HEK293T (cell line): ENCODE measurements around the gene PARVA.
"Not testable (repeated sequence)": the region's sequence is repeated elsewhere in the genome, so short reads cannot be mapped to it uniquely, and the experiment has no call there.

ENCODE experiments used
- CTCF ChIA-PET: fragments of 350-600 bp; formaldehyde crosslinking; extraction: SDS; loops from one replicate; lab custom pipeline; 2021; ENCODE audit warnings: antibody characterized with exemption, inconsistent platforms; lab: Yijun Ruan, JAX
- POLR2A ChIA-PET: fragments of 350-600 bp; formaldehyde crosslinking; extraction: SDS; loops from one replicate; lab custom pipeline; 2020; ENCODE audit warnings: antibody characterized with exemption, inconsistent platforms; lab: Yijun Ruan, JAX
- DNase-seq: peaks from one replicate; pipeline ENCODE4 v3.0.0; 2012; ENCODE audit warnings: mixed read lengths; ENCODE audit errors: extremely low spot score
- ARNT ChIP-seq: fragments of 450-650 bp; IDR thresholded peaks from 2 replicates; pipeline ENCODE4 v1.6.1; 2017; ENCODE audit warnings: mild to moderate bottlenecking
- BHLHE40 ChIP-seq: fragments of 450-650 bp; IDR thresholded peaks from 2 replicates; pipeline ENCODE4 v1.6.1; 2016; ENCODE audit warnings: mild to moderate bottlenecking, moderate library complexity, borderline replicate concordance
- CTBP1 ChIP-seq: fragments of 450-650 bp; IDR thresholded peaks from 2 replicates; pipeline ENCODE4 v1.6.1; 2016; ENCODE audit warnings: borderline replicate concordance
- FOXA1 ChIP-seq: fragments of 450-650 bp; IDR thresholded peaks from 2 replicates; pipeline ENCODE4 v1.6.1; 2016; ENCODE audit warnings: mild to moderate bottlenecking
- FOXK2 ChIP-seq: fragments of 450-650 bp; IDR thresholded peaks from 2 replicates; pipeline ENCODE4 v1.6.1; 2016; ENCODE audit warnings: mild to moderate bottlenecking
- FOXM1 ChIP-seq: fragments of 450-650 bp; IDR thresholded peaks from 2 replicates; pipeline ENCODE4 v1.6.1; 2017; ENCODE audit warnings: mild to moderate bottlenecking, borderline replicate concordance
- HDGF ChIP-seq: fragments of 450-650 bp; IDR thresholded peaks from 2 replicates; pipeline ENCODE4 v1.6.1; 2017; ENCODE audit warnings: antibody characterized with exemption, borderline replicate concordance
- L3MBTL2 ChIP-seq: fragments of 450-650 bp; conservative IDR thresholded peaks from 2 replicates; pipeline ENCODE4 v1.6.1; 2016; ENCODE audit warnings: mild to moderate bottlenecking
- LEF1 ChIP-seq: fragments of 450-650 bp; IDR thresholded peaks from 2 replicates; pipeline ENCODE4 v1.6.1; 2017; ENCODE audit warnings: mild to moderate bottlenecking, borderline replicate concordance
- NFRKB ChIP-seq: fragments of 450-650 bp; IDR thresholded peaks from 2 replicates; pipeline ENCODE4 v1.6.1; 2016; ENCODE audit warnings: mild to moderate bottlenecking, moderate library complexity
- SP1 ChIP-seq: fragments of 450-650 bp; IDR thresholded peaks from 2 replicates; pipeline ENCODE4 v1.6.1; 2017
- SUZ12 ChIP-seq: fragments of 450-650 bp; IDR thresholded peaks from 2 replicates; pipeline ENCODE4 v1.6.1; 2016; ENCODE audit warnings: mild to moderate bottlenecking
- TARDBP ChIP-seq: fragments of 450-650 bp; IDR thresholded peaks from 2 replicates; pipeline ENCODE4 v1.6.1; 2016
- ZNF384 ChIP-seq: fragments of 450-650 bp; IDR thresholded peaks from 2 replicates; pipeline ENCODE4 v1.6.1; 2016
- TF ChIP-seq, protein P1 (sequence below): fragments of 450-650 bp; IDR thresholded peaks from 2 replicates; pipeline ENCODE4 v1.6.1; 2016

PARVA gene

DNA sequence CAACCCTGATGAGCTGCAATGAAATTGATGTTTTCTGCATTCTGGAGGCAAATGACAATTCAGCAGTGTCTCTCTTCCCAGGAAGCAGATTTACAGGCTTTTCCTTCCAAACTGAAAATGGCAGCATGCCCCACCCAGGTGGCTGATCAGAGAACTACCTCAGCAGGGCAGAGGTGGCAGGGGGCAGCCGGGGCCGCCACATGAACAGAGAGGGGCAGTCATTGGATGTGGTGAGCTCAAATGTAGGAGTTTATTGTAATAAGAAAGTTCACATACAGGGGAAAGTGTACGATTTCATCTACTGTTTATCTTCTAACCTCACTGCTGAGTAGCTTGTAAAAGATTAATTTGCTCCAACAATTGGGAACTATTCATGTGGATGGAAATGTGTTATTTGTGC, 15.7 kb upstream of the PARVA start:
- DNase-seq: no peak
- ChIA-PET CTCF (no interaction called here), POLR2A (interaction anchor here (0.8 to 2.0 kb wide), 2 partner anchors 15 to 699 kb away, joined by 3 to 6 read pairs; partner anchors contain the start of gene PARVA)
- no peak for TF ChIP-seq TARDBP
- no peak for TF ChIP-seq L3MBTL2
- no peak for TF ChIP-seq FOXM1
- TF ChIP-seq ARNT: no peak

DNA sequence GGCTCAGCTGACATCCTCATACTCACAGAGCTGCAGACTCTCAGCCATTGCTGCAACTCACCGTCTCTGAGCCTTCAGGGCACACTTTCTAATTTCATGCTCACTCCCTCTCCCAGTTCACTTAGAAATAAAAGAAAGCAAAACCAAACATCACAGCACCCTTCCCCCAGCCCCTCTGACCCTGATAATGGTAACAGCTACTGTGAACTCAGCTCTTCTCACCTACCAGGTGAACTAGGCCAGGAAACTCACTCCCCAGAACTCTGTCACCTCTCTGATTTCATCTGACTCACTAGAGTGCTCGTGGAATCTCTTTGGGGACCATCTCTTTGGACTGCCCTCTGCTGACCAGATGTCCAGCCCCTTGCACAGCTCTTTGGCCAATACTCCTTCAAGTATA, 14.5 kb upstream of the PARVA start:
- ChIA-PET CTCF (interaction anchor here (0.6 to 1.2 kb wide), 2 partner anchors 14 to 80 kb away, joined by 4 to 6 read pairs; partner anchors contain the start of gene PARVA), POLR2A (interaction anchor here (2.0 kb wide), 1 partner anchor 14 kb away, joined by 6 read pairs; the partner anchor contains the start of gene PARVA)
- no peak for DNase-seq
- TF ChIP-seq L3MBTL2: no peak
- no peak for TF ChIP-seq FOXA1
- no peak for TF ChIP-seq LEF1
- TF ChIP-seq ZNF384: no peak
- TF ChIP-seq NFRKB: no peak
- no peak for TF ChIP-seq TARDBP

DNA sequence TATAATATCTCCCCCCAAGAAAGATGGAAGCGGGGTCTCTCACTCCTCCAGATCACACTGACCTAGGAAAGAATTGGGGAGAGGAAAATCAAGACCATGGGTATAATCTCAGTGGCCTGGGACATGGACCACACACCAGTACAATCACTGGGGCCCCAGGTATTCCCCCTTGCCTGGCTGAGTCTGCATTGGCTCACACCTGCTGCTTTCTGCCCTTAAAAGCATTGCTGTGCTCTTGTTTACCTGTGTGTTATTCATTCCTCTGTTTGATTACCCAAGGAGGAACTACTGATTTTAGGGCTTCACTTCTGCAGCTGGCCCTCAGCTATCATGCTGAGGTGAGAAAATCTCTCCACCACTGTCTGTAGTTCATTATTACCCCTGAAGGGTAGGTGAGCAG, 14.0 kb upstream of the PARVA start:
- CTCF ChIA-PET: interaction anchor here (0.6 to 1.2 kb wide), 2 partner anchors 14 to 80 kb away, joined by 4 to 6 read pairs; partner anchors contain the start of gene PARVA
- TF ChIP-seq, protein P1, sequence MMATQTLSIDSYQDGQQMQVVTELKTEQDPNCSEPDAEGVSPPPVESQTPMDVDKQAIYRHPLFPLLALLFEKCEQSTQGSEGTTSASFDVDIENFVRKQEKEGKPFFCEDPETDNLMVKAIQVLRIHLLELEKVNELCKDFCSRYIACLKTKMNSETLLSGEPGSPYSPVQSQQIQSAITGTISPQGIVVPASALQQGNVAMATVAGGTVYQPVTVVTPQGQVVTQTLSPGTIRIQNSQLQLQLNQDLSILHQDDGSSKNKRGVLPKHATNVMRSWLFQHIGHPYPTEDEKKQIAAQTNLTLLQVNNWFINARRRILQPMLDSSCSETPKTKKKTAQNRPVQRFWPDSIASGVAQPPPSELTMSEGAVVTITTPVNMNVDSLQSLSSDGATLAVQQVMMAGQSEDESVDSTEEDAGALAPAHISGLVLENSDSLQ: no peak
- no peak for TF ChIP-seq CTBP1
- no peak for TF ChIP-seq LEF1
- no peak for TF ChIP-seq TARDBP
- no peak for TF ChIP-seq FOXK2
- no peak for TF ChIP-seq SP1
- no peak for DNase-seq
- POLR2A ChIA-PET: interaction anchor here (2.0 kb wide), 1 partner anchor 13 kb away, joined by 6 read pairs; the partner anchor contains the start of gene PARVA

DNA sequence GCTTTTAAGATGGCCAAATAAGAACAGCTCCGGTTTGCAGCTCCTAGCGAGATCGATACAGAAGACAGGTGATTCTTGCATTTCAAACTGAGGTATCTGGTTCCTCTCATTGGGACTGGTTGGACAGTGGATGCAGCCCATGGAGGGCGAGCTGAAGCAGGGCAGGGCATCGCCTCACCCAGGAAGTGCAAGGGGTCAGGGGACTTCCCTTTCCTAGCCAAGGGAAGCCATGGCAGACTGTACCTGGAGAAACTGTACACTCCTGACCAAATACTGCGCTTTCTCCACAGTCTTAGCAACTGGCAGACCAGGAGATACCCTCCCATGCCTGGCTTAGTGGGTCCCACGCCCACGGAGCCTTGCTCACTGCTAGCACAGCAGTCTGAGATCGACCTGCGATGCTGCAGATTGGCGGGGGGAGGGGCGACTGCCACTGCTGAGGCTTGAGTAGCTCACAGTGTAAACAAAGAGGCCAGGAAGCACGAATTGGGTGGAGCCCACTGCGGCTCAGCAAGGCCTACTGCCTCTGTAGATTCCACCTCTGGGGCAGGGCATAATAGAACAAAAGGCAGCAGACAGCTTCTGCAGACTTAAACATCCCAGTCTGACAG, 11.3 kb upstream of the PARVA start:
- ChIA-PET CTCF (interaction anchor here (0.7 kb wide), 1 partner anchor 789 kb away, joined by 4 read pairs; no protein-coding TSS in a partner anchor), POLR2A (interaction anchor here (2.9 kb wide), 1 partner anchor 11 kb away, joined by 14 read pairs; the partner anchor contains the start of gene PARVA)
- not testable (repeated sequence) for DNase-seq

DNA sequence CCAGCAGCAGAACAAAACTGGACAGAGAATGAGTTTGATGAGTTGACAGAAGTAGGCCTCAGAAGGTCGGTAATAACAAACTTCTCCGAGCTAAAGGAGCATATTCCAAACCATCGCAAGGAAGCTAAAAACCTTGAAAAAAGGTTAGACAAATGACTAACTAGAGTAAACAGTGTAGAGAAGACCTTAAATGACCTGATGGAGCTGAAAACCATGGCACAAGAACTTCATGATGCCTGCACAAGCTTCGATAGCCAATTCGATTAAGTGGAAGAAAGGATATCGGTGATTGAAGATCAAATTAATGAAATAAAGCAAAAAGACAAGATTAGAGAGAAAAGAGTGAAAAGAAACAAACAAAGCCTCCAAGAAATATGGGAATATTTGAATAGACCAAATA, 10.3 kb upstream of the PARVA start:
- ChIA-PET CTCF (interaction anchor here (0.8 kb wide), 1 partner anchor 9 kb away, joined by 4 read pairs; no protein-coding TSS in a partner anchor), POLR2A (interaction anchor here (2.9 kb wide), 1 partner anchor 10 kb away, joined by 14 read pairs; the partner anchor contains the start of gene PARVA)
- not testable (repeated sequence) for DNase-seq

DNA sequence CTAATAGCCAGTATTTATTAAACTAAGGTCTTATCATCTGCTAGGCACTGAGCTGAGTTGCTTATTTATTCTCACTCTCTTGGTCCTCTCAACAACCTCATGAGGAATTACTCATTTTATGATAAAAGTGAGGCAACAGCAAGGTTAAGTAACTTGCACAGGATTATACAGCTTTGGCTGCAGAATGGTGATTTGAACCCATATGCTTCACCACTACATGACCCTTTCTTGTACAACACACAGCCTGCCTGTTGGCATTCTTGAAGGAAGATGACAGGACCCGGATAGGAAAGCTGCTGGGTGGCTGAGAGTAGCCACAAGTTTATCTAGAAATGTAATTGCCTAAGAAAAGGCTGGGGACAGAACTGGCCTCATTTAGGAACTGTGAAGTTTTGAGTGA, 5.3 kb upstream of the PARVA start:
- POLR2A ChIA-PET: no interaction called here
- CTCF ChIA-PET: interaction anchor here (0.7 kb wide), 1 partner anchor 325 kb away, joined by 3 read pairs; no protein-coding TSS in a partner anchor

DNA sequence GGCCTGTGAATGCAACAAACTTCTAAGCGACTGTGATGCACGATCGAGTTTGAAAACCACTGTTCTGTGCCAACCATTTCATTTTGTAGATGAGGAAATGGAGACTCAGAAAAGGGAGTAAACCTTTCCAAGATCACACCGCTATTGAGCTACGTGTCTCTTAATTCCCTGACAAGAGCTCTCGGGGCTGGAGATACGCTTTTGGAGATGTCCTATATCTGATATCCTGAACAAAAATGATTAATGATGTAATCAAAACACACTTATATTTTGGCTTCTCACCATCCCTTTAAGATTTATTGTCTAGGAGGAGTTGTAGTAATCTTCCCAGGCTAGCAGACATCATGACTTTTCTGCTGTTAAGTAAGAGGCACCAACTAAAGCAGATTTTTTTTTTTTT, 1.7 kb upstream of the PARVA start:
- no peak for TF ChIP-seq TARDBP
- TF ChIP-seq NFRKB: no peak
- CTCF ChIA-PET: interaction anchor here (1.0 kb wide), 1 partner anchor 9 kb away, joined by 4 read pairs; no protein-coding TSS in a partner anchor
- POLR2A ChIA-PET: interaction anchor here (2.2 kb wide), 1 partner anchor 10 kb away, joined by 14 read pairs; no protein-coding TSS in a partner anchor
- no peak for DNase-seq

More for the DNA sequence above, 5.3 kb upstream of the PARVA start:
- TF ChIP-seq SUZ12: no peak
- no peak for TF ChIP-seq ZNF384
- TF ChIP-seq ARNT: no peak
- no peak for TF ChIP-seq L3MBTL2
- TF ChIP-seq BHLHE40: no peak
- TF ChIP-seq, protein P1: no peak
- no peak for TF ChIP-seq HDGF
- no peak for TF ChIP-seq TARDBP
- TF ChIP-seq FOXM1: no peak
- TF ChIP-seq FOXK2: no peak
- TF ChIP-seq CTBP1: no peak
- DNase-seq: no peak
